ENCODE results near the gene CFAP70.
A peak's percentile ranks its signal among the peaks of the same experiment; 100 is the strongest.
"Not testable (repeated sequence)": the region's sequence is repeated elsewhere in the genome, so short reads cannot be mapped to it uniquely, and the experiment has no call there.

Gene CFAP70

GRCh38 chr10:73358331-73359279 lies at the start of gene CFAP70:
Gene CFAP70 (minus strand): TSS chr10:73358864. CDS start chr10:73354796, 4,068 bp downstream.
- DNase-seq, result peak; percentile 96

- DNase-seq, result no peak
These were observed 49.4 kb upstream of the CFAP70 start for GRCh38 chr10:73408061-73408460.

- DNase-seq, result no peak
These were observed 48.8 kb upstream of the CFAP70 start for GRCh38 chr10:73407495-73407894.

- DNase-seq, result no peak
These were observed 48.2 kb upstream of the CFAP70 start for GRCh38 chr10:73406846-73407245.

- DNase-seq, result no peak
These were observed 46.9 kb upstream of the CFAP70 start for GRCh38 chr10:73405556-73405955.

GRCh38 chr10:73404690-73405089 lies 46.0 kb upstream of the CFAP70 start:
- no peak for DNase-seq

- no peak for DNase-seq
These were observed 43.0 kb upstream of the CFAP70 start for GRCh38 chr10:73401636-73402035.

GRCh38 chr10:73399063-73399462 lies 40.4 kb upstream of the CFAP70 start:
- DNase-seq, result no peak

GRCh38 chr10:73398024-73398423 lies 39.4 kb upstream of the CFAP70 start:
- no peak for DNase-seq

- not testable (repeated sequence) for DNase-seq
These were observed 35.7 kb upstream of the CFAP70 start for GRCh38 chr10:73394325-73394724.

GRCh38 chr10:73388228-73388627 lies 29.6 kb upstream of the CFAP70 start:
- DNase-seq, result peak; percentile 11

- no peak for DNase-seq
These were observed 27.9 kb upstream of the CFAP70 start for GRCh38 chr10:73386583-73386982.

GRCh38 chr10:73379064-73379748 lies 20.5 kb upstream of the CFAP70 start:
- DNase-seq, result no peak

- DNase-seq, result no peak
These were observed 18.0 kb upstream of the CFAP70 start for GRCh38 chr10:73376679-73377078.

GRCh38 chr10:73368238-73368637 lies 9.6 kb upstream of the CFAP70 start:
- DNase-seq, result no peak

- no peak for DNase-seq
These were observed 8.0 kb upstream of the CFAP70 start for GRCh38 chr10:73366381-73367298.

GRCh38 chr10:73364964-73365363 lies 6.3 kb upstream of the CFAP70 start:
- no peak for DNase-seq

- no peak for DNase-seq
These were observed 828 bp upstream of the CFAP70 start for GRCh38 chr10:73359492-73359891.

- no peak for DNase-seq
These were observed 843 bp downstream of the CFAP70 start for GRCh38 chr10:73357821-73358220.

- no peak for DNase-seq
These were observed 1.5 kb downstream of the CFAP70 start for GRCh38 chr10:73357166-73357565.

GRCh38 chr10:73344269-73344668 lies 14.4 kb downstream of the CFAP70 start:
- DNase-seq, result no peak

GRCh38 chr10:73340121-73340520 lies 18.5 kb downstream of the CFAP70 start:
- no peak for DNase-seq

GRCh38 chr10:73339436-73339835 lies 19.2 kb downstream of the CFAP70 start:
- no peak for DNase-seq
